GM12872 (cell line): Measurements from ENCODE around the gene HMX1.

Experiments
- CTCF ChIP-seq: IDR thresholded peaks from 3 replicates; pipeline ENCODE4 v1.5.1; 2011; ENCODE audit warnings: low read depth, mild to moderate bottlenecking, low read length, moderate library complexity; ENCODE audit not compliant: insufficient read depth

The HMX1 gene

GRCh38 chr4:8849266-8850073, 22.2 kb downstream of the HMX1 start:
- no peak for TF ChIP-seq CTCF

DNA sequence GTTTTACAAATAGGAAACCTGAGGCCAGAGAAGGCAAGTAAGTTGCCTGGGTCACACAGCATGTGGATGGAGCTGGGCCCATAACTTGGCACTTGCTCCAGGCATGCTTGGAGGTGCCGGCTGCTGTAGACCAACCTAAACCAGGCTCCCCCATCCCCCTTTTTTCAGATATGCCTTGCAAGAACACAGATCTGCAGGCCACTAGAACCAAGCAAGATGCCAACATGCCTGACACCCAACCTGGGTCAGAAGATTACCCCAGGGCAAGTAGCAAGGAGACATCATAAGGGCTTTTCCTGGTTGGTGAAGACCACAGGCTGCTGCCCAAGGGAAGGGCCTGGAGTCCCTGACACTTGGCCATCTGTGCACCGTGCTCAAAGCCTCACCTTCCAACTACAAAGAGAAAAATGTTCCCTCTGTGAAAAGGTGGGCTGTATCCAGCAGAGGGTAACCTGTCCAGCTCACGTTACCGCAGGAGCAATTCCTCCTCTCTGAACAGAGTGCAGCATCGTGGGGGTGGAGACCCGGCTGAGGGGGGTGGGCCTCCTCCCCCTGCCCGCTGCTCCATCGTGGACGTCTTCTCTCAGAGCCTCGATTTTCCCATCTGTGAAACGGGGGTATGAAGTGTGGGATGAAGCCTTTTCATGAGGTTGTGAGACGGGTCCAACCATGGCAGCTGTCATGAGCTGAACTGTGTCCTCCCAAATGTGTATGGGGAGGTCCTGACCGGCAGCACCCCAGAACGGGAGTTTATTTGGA, 23.0 kb downstream of the HMX1 start:
- TF ChIP-seq CTCF = no peak

DNA sequence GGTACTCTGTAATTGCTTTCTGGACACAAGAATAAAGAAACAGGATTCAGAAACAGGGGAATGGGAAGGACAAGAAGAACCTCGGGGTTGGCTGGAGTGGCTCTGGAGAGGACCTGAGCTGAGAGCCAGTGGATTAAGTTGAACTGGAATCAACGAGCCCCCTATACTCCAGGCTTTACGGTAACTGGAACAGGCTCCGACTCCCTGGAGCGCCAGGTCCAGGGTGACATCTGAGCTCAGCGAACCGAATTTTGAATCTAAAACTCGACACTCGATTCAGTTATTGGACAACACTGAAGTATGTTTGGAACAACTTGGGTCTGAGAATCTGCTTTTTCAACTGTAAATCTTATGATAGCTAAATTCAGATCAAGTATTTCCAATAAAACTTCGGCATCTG, 23.9 kb downstream of the HMX1 start:
- no peak for TF ChIP-seq CTCF

DNA sequence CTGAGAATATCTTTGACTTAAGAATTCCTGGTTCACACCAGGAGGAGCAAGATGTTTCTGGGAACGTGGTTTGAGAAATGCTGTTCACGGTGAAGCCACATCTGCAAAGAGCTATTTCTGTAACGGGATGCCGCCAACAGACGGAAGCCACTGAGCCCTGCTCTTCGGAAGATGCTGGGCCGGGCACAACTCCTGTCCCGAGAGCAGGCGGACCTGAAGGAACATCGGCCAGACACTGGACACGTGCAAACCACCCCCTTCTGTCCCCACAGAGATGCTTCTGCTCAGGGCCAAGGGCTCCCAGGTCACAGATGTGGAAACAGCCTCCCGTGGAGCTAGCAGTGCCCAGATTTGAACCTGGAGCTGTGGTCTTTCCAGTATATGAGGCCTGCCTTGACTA, 24.3 kb downstream of the HMX1 start:
- TF ChIP-seq CTCF = no peak

DNA sequence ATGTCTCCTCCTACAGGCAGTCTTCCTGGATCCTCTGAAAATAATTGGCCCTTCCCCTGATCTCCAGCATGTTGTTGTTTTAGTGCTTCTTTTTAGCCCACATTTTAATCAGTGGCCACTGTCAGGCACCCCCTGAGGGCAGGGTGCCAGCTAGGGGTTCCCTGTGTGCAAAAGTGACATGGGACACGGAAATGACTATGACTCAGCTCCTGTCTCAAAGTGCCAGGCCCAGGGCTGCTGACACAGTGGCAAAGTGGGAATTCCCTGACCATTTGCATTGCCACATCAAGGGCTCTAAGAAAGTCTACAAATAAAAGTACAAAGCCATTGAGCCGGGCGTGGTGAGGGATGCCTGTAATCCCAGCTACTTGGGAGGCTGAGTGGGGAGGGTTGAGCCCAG, 24.8 kb downstream of the HMX1 start:
- no peak for TF ChIP-seq CTCF

- TF ChIP-seq CTCF = no peak
Observed at GRCh38 chr4:8846046-8846720, 25.5 kb downstream of the HMX1 start.

- no peak for TF ChIP-seq CTCF
Observed at GRCh38 chr4:8844976-8845690, 26.5 kb downstream of the HMX1 start.
